OCI-LY7 (cell line): ENCODE results near the gene CCDC9B.

Experiments used
- CTCF ChIP-seq: fragments of 200-600 bp; sonication (generic); conservative IDR thresholded peaks from 2 replicates; pipeline ENCODE4 v1.5.1; 2014; ENCODE audit warnings: mild to moderate bottlenecking, antibody characterized with exemption, low read length, moderate library complexity, mixed read lengths
- EZH2phosphoT487 ChIP-seq: fragments of 200-600 bp; sonication (generic); IDR thresholded peaks from 2 replicates; pipeline ENCODE4 v1.6.1; 2018; ENCODE audit warnings: low read depth, borderline replicate concordance, mild to moderate bottlenecking, mixed run types, antibody characterized with exemption, low read length, moderate library complexity, mixed read lengths

- no peak for TF ChIP-seq CTCF
- no peak for TF ChIP-seq EZH2phosphoT487
These were observed 19.3 kb upstream of the CCDC9B start for GRCh38 chr15:40360015-40360414.
